ENCODE measurements around the gene ITIH3.

ITIH3 gene

GRCh38 chr3:52794612-52795099 lies at the start of gene ITIH3:
Gene ITIH3, plus strand, starts transcription at chr3:52794796. Its CDS starts 8 bp downstream, at chr3:52794804.
- no peak for DNase-seq

- no peak for DNase-seq
Observed at GRCh38 chr3:52752045-52752660, 42.4 kb upstream of the ITIH3 start.

DNA sequence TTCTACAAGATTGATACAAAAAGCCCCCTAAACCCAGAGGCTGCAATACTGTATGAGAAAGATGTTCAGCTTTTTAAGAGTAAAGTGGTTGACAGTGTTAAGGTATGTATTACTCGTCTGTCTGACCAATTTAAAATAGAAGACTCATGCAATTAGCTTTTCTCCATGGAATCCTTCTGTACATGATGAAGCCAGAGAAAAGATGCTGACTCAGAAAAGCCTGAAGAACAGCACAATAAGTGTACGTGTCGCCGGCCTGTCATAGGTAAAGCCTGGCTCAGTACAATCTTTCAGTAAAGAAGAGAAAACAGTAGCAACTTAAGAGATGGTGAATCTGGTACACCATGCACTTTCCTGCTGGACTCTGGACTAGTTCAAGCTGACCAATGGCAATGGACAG lies 40.2 kb upstream of the ITIH3 start:
- DNase-seq = no peak

DNA sequence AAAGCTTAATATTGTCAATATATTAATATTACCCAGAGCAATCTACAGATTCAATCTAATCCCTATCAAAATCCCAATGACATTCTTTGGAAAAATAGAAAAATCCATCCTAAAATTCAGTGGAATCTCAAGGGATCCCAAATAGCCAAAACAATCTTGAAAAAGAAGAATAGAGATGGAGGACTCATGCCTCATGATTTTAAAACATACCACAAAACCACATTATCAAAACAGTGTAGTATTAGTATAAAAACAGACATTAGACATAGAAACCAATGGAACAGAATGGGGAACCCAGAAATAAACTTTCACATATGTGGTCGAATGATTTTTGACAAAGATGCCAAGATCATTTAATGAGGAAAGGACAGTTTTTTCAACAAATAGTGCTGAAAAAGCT lies 38.5 kb upstream of the ITIH3 start:
- no peak for DNase-seq

DNA sequence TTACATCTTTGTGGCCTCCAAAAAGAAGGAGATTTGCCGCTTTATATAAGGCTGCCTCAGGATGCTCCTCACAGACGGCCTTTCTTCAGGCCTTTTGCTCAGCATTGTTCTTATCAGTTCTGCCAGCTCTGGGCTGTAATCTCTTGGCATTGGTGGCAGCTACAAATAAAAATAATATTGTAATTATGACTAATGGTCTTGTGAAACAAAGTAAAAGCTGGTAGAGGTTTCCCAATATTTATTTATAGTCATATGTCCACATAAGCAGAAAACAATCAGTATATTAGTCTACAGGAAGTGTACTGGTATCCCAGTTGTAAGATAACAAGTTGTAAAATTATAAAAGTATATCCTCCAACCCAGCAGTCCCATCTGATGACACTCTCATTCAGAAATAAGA lies 31.1 kb upstream of the ITIH3 start:
- DNase-seq = no peak

GRCh38 chr3:52769786-52770455 lies 24.7 kb upstream of the ITIH3 start:
- peak; percentile 25 for DNase-seq

GRCh38 chr3:52770496-52771333 lies 23.9 kb upstream of the ITIH3 start, which contains the start of gene NEK4:
Gene NEK4, minus strand, starts transcription at chr3:52770940. Its CDS starts 194 bp downstream, at chr3:52770746.
- DNase-seq = peak; percentile 92 to 93

- DNase-seq = no peak
Observed at GRCh38 chr3:52771334-52771681, 23.3 kb upstream of the ITIH3 start.

DNA sequence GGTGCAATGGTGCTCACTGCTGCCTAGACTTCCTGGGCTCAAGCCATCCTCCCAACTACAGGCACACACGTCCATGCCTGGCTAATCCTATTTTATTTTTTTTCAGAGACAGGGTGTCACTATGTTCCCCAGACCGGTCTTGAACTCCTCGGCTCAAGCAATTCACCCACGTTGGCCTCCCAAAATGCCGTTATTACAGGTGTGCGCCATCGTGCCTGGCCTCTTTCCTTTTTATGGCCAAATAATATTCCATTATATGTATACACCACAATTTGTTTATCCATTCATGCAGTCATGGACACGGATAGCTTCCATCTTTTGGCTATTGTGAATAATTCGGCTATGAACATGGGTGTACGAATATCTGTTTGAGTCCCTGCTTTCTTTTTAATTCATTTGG lies 22.9 kb upstream of the ITIH3 start:
- peak; percentile 13 to 17 for DNase-seq

DNA sequence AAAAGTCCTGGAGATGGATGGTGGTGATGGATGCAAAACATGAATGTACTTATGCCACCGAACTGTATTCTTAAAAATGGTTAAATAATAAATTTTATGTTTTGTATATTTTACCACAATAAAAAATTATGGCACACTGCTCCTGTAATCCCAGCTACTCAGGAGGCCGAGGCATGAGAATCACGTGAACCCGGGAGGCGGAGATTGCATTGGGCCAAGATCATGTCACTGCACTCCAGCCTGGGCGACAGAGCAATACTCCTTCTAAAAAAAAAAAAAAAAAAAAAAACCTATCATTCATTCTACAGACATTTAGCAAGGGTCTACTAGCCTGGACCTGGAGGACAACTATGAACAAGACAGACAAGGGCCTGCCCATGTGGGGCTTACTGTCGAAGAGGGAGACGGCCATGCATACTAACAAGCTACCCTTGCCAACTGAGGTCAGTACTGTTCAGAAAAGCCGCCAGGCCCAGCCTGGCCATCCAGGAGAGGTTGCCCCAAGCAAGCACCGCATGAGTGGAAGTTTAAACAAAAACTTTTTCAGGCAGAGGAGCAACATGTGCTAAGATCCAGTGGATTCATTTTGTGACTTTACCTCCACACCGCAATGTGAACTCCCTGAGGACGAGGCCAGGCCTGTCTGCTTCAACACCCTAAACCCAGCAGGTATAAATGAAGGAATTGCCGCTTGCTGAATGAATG lies 21.1 kb upstream of the ITIH3 start:
- peak in 1 of 2 experiments; percentile 3 for DNase-seq

DNA sequence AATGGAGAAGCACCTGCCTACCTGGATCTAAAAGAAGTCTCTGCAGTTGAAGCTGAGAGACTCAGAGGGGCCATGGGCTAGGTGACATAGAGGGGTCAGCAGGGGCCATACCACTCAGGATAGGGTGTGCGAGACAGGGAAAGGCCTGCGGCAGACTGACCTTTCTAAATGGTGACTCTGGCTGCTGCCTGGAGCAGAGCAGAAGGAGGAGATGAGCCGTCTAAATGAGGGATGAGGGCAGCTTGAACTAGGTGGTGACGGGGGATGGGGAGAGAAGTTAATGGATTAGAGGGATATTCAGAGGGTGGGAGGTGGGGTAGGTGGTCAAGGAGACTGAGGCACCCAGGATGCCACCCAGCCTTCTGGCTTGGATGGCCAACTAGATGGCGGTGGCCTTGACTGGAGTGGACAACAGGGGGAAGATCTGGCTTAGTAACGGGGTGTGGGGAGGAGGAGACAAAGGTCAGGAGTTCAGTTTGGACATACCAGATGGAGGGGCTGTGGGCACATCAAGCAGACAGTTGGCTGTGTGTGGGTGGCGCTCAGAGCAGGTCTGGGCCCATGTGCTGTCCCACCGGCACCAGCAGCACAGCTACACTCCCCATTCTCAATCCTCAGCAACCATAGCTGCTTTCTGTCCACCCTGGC lies 20.4 kb upstream of the ITIH3 start:
- peak in 1 of 2 experiments; percentile 3 for DNase-seq

DNA sequence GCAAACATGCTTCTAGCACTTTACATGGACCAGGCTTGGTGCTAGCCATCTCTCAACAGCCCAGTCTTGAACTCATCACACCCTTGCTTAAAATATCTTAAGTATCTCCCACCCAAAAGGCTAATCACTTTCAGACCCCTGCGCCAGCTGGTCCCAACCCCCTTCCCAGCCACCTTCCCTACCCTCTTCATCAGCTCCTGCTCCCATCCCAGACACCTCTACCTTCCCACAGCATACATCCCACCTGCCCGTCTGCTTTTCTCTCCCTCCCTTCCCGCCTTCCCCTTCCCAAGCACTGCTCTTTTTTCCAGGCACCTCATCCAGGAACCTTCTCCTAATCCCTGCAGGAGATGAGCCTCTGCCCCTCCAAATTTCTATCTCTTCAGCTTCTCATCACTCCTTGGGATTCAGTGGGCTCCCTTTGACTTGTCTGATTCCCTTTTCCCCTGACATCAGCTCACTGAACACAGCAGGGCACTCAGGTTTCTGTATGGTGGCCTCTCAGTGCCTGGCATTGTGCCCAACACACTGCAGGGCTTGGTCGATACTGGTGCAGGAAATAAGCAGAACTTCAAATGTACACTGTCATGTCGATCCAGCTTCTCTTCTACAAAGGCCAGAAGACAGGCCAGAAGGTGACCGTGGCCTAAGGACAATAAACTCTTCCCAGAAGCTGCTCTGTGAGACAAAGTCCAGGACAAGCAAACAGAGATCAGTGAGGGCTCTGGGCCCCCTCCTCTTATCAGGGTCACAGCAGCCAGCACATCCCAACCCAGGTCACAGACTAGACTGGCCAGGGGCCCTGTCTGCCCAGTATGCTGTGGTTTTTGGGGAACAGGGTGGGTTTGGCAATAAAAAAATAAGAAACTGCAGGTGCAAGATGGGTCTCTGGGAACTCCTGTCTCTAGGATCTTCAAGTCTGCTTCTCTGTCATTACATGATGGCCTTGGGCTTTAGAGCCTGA lies 19.4 kb upstream of the ITIH3 start:
- DNase-seq = peak in 1 of 2 experiments; percentile 13

GRCh38 chr3:52775877-52776276 lies 18.7 kb upstream of the ITIH3 start:
- DNase-seq = peak in 1 of 2 experiments; percentile 8

GRCh38 chr3:52776486-52776885 lies 18.1 kb upstream of the ITIH3 start:
- DNase-seq = peak in 1 of 2 experiments; percentile 1

DNA sequence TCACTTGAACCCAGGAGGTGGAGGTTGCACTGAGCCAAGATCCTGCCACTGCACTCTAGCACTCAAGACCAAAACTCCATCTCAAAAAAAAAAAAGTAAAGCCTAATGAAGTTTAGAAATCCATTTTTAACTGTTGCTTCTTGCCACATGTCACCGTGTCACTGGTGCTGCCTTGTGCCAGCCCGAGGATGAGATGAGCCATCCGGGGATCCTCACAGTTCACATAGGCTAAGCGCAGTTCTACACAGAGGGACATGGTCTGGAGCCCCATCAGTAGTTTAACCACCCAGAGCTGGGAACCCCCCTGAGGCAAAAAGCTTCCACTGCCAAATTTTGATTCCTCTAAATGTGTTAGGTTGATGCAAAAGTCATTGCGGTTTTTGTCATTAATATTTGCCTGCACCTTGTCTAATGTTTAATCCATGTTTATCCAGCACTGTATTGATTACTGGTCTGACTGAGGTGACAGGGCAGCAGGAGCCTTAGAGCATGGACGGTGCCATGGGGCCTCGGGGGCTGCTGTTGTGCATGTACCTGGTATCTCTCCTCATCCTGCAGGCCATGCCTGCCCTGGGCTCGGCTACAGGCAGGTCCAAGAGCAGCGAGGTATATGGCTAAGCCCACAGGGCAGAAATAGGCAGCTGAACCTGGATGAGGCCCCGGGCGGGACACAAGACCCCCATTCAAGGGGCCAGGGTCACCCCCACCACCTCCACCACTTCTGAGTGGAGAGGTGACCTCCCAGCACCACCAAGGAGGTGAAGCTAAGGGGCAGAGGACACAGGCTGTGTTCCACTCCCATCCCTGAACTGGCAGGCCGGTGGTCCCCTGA lies 17.3 kb upstream of the ITIH3 start, which contains the start of gene ITIH1:
ITIH1 (plus strand) TSS at position 473 of the 832 bp plus-strand sequence; CDS start at position 490, 17 bp downstream.
- DNase-seq = no peak

- peak in 1 of 2 experiments; percentile 4 for DNase-seq
Observed at GRCh38 chr3:52777959-52778805, 16.4 kb upstream of the ITIH3 start.

DNA sequence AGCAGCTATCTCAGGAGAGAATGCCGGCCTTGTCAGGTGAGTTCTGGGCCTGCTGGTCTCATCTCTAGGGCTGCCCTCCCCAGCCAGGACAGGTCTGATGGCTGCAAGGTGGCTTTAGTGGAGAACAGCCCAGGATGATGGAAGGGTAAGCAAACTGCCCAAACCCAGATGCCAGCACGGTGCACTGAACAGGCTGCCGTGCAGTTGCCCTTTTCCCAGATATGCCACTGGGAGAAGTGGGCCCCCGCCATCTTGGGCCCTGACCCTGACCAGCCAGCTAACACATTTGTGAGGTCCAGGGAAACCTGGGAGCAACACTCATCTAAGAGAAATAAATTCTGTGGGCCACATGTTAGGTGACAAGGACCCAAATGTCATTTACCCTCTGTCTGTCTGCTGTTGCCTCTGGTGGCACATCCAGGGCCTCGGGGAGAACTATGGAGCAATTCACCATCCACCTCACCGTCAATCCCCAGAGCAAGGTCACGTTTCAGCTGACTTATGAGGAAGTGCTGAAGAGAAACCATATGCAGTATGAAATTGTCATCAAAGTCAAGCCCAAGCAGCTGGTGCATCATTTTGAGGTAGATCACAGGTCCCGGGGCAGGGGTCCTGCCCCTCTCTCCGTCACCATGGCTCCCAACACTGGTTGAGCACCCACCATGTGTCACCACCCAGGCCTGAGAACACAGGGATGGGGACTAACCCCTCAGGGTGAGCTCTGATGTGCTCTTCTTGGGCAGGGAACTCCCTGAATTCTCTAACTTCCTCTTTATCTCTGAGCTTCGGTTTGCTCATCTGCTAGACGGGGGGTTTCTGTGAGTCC lies 15.4 kb upstream of the ITIH3 start:
- peak in 1 of 2 experiments; percentile 11 for DNase-seq

Data from activated T-cell treated with anti-CD3 and anti-CD28 coated beads, Interleukin-2, amount 50 U/mL, for 48 hours (primary cell).